ENCODE data around the gene SOBP.

SOBP gene

DNA sequence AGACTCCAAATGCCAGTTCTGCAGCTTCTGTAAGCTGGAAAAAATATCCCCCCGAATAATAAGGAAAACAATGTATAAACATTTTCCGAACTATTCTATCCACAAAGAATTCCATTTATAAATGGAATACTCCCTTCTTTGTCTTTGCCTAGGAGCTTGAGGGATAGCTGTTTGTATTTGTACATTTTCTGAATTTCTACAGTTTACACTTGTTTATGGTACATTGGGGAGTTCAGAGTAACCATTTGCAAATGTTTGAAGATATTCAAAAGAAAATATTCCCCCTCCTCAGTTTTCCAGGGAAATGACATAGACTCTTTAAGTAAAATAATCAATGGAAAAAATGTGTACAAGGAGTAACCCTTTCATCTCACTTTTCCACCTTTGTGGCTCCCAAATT is 149.6 kb downstream of the SOBP start:
- no peak for DNase-seq (ENCODE audit: low read depth, low spot score)

- DNase-seq (ENCODE audit: low read depth, low spot score), result no peak
Measured at GRCh38 chr6:107641071-107641470, 151.2 kb downstream of the SOBP start.

- DNase-seq (ENCODE audit: low read depth, low spot score), result no peak
Measured at GRCh38 chr6:107641500-107641941, 151.6 kb downstream of the SOBP start.

- DNase-seq (ENCODE audit: low read depth, low spot score), result no peak
Measured at GRCh38 chr6:107642095-107642860, 152.4 kb downstream of the SOBP start.

DNA sequence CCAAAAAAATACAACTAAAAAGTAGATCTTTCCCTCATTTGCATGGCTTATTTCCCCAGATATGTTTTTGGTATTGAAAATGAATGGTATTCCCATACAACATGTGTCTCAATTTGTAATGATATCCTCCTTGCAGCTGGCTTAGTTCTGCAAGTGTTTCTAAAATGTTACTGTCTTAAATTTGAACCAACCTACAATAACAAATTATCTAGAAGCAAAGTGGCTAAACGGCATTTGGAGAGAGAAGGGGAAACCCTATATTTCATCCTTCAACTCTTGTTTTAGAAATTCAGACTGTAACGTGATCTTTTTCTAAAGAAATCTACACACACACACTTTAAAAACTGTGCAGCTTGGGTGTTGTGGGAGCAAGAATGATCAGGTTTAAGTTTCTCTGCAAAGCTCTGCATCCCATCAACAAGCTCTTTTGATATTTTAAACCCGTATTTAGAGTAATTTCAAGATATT is 153.0 kb downstream of the SOBP start:
- DNase-seq (ENCODE audit: low read depth, low spot score), result no peak

DNA sequence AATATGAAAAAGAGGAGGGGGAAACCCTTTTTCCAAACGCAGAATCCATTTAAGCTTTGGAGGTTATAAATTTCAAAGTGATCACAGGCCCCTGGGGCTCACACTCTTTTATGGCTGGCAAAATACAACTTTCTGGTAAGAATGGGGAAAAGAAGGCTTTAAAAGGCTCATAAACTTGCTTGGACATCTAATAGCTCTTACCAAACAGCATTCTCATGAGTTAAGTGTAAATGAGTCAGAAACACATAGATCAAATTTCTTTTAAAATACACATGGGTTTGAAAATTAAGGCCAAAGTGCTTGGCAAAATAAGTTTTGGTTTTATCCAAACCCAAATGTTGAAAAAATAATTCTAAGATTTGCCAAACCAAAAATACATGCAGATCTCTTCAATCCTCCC is 154.6 kb downstream of the SOBP start:
- DNase-seq (ENCODE audit: low read depth, low spot score), result no peak

DNA sequence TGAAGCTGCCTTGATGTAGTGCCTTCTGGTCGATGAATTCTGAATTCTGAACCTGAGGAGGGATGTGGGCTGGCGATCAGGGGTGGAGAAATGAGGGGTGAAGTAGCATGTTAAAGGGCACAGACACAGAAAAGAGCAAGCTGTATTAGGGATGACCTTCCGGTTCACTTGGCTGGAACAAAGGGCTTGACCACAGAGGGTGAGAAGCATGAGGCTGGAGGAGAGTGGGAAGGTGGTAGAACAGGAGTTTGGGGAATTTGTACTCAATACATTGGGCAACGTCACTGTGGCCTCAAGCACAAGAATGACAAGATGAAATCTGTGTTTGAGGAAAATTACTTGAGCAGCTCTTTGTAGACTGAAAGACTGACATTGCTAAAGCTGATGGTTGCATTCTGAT is 155.8 kb downstream of the SOBP start:
- DNase-seq (ENCODE audit: low read depth, low spot score), result no peak

DNA sequence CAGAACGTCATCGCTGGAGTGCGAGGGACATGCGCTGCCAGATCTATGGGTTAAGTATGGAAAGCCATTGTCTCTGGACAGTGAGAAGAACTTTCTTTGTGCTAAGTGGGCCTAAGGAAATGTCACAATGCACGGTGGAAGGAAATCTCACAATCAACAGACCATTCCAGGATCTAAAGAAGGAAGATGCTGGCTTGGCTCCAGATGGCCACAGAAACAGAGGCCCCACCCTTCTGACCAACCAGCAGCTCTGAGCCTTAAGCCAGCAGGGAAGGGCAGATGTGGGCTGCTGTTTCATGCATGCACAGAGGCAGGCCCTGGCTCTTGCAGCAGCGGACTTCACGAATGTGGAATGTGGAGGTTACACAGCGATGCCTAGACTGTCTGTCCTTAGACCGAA is 156.3 kb downstream of the SOBP start:
- DNase-seq (ENCODE audit: low read depth, low spot score), result no peak

GRCh38 chr6:107646776-107647438 is 157.0 kb downstream of the SOBP start:
- DNase-seq (ENCODE audit: low read depth, low spot score), result no peak

GRCh38 chr6:107647439-107647948 is 157.6 kb downstream of the SOBP start:
- DNase-seq (ENCODE audit: low read depth, low spot score), result no peak

DNA sequence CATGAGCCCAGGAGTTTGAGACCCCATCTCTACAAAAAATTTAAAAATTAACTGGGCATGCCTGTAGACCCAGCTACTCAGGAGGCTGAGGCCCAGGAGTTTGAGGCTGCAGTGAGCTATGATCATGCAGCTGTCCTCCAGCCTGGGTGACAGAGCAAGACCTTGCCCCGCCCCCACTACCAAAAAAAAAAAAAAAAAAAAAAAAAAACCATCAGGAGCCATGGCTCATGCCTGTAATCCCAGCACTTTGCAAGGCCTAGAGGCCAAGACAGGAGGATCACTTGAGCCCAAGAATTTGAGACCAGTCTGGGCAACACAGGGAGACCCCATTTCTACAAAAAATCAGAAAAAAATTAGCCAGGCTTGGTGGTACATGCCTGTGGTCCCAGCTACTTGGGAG is 159.1 kb downstream of the SOBP start:
- DNase-seq (ENCODE audit: low read depth, low spot score), result no peak

DNA sequence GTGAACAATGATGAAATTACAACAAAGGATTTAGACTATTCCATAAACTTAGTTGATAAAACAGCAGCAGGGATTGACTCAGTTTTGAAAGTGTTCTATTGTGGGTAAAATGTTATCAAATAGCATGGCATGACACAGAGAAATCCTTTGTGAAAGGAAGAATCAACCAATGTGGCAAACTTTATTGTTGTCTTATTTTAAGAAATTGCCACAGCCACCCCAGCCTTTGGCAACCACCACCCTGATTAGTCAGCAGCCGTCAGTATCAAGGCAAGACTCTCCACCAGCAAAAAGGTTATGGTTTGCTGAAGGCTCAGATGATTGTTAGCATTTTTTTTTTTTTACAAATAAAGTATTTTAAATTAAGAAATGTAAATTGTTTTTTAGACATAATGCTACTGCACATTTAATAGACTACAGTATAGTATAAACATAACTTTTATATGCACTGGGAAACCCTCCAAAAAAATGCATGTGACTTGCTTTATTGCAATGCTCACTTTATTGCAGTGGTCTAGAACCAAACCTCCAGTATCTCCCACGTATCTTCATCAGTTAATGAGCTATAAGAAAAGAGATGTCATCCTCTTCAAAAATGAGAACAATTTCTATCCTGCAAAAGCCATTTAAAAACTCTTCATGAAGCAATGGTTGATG is 162.7 kb downstream of the SOBP start:
- DNase-seq (ENCODE audit: low read depth, low spot score), result no peak

GRCh38 chr6:107653183-107653580 is 163.3 kb downstream of the SOBP start:
- no peak for DNase-seq (ENCODE audit: low read depth, low spot score)

DNA sequence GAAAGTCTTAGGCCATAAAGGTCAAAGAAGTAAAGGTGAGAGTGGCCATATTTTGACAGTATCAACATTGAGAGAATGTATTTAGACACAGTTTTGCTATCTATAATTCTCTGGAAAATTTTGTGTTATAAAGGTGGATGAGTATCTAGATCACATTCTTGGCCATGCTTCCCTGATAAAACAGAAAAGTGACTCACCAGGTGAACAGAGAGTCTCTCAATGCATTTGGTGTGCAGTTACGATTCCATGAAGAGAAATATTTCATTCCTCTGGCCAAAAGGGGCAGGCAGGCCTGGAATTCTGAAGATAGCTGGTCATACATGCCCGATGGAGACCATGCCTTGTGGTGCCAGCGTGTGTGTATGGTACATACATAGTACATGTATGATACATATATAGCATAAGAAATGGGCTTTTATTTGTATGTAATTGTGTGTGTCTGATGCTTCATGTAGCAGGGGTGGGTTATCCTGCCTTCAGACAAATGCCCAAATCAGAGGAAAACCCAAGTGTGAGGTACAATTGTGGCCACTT is 164.0 kb downstream of the SOBP start:
- no peak for DNase-seq (ENCODE audit: low read depth, low spot score)

GRCh38 chr6:107654764-107655163 is 164.8 kb downstream of the SOBP start:
- DNase-seq (ENCODE audit: low read depth, low spot score), result no peak

- no peak for DNase-seq (ENCODE audit: low read depth, low spot score)
Measured at GRCh38 chr6:107655245-107655644, 165.3 kb downstream of the SOBP start.

DNA sequence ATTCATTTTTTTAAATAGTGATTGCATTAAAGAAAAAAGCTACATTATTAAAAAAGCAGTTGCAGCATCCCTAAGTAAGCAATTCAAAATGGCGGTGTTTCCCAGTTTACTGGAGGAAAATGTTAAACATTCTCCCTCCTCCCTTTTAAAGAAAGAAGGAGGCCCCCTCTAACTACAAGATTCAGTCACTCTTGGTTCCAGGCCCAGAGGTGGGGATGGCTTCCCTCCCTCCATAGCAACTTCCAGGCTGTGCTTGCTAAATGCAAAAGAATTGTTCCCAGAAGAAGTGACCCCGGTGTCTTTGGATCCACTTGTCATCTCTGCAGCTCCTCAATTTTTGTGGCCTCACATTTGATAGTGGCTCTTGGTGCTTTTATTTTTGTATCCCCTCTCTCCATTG is 165.9 kb downstream of the SOBP start:
- no peak for DNase-seq (ENCODE audit: low read depth, low spot score)

GRCh38 chr6:107656401-107656800 is 166.5 kb downstream of the SOBP start:
- DNase-seq (ENCODE audit: low read depth, low spot score), result no peak

DNA sequence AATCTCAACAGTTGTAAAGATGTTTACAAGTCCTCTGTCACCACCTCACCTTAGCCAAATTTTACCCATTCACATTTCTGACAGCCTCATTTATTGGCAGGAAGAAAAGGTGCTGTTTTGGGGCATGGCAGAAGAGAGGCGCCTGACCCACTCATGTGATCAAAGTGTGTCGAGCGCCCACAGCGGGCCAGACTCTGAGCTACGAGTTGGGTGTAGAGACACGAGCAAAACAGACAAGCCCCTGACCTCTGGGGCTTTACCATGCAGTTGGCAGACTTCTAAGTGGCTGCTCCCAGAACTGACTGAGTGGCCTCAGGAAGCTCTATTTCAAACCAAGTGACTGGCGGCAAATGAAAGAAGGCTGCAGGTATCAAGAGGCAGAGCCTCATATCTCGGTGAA is 167.0 kb downstream of the SOBP start:
- no peak for DNase-seq (ENCODE audit: low read depth, low spot score)

DNA sequence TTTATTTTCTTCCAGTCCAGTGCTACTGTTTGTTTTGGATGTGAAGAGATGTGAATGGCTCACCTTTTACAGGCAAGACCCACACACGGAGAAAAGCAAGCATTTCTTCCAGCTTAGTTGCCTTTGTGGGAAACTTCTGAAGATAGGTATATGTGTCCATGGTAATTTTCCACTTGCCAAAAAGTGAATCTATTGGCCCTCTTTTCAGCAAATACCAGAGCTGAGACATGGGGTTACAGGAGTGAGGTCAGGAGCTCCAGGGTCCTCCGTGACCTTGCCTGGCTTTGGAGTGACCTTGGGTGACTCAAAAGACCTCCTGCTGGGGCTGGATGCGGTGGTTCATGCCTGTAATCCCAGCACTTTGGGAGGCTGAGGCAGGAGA is 167.4 kb downstream of the SOBP start:
- no peak for DNase-seq (ENCODE audit: low read depth, low spot score)

DNA sequence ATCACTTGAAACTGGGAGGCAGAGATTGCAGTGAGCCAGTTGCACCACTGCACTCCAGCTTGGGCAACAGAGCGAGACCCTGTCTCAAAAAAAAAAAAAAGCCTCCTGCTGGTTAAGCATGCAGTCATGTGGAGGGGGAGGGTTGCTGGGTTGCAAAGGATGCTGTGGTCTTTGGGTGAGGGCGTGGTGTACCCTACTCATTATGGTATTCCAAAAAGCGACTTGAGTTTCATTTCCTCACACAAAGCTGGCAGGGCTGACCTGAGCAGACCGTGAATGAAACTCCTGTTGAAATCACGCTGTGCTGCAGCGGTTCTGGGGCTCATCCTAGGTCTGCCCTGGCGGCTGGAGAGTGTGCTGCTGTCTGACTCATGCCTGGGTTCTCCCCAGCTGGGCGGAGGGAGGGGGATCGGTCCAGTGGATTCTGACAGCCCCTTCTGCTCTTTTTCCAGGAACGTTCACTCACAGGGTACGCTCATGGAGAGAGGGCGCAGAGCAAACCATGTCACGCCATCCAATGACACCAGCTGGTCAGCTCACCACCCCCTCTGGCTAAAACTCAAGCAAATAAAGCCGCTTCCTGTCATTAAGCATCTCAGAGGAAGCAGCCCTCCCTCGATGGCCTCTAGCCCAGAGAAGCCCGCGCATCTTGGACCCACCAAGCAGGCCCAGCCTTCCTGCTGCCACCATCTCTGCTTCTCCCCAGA is 168.0 kb downstream of the SOBP start:
- no peak for DNase-seq (ENCODE audit: low read depth, low spot score)

Measured in activated naive CD8-positive, alpha-beta T cell treated with anti-CD3 and anti-CD28 coated beads, Interleukin-2, amount 50 U/mL, for 16 hours (primary cell).